ENCODE measurements around the gene PDHX. TPM values are rescaled to one million over a fixed set of nuclear protein-coding genes. Genes with fewer than 3 reads are reported as not detected.
"Not testable (repeated sequence)": the region's sequence is repeated elsewhere in the genome, so short reads cannot be mapped to it uniquely, and the experiment has no call there.

The PDHX gene
- total RNA-seq, 2 donors from 2014 or later, result 26.9 to 28.2 TPM

GRCh38 chr11:35006389-35007128 is 90.1 kb downstream of the PDHX start:
- intact Hi-C loops (cut with DNase I), result loop anchor here in 1 of 2 donors (10.0 kb wide), 1 partner anchor 198 kb away; no protein-coding TSS in a partner anchor

DNA sequence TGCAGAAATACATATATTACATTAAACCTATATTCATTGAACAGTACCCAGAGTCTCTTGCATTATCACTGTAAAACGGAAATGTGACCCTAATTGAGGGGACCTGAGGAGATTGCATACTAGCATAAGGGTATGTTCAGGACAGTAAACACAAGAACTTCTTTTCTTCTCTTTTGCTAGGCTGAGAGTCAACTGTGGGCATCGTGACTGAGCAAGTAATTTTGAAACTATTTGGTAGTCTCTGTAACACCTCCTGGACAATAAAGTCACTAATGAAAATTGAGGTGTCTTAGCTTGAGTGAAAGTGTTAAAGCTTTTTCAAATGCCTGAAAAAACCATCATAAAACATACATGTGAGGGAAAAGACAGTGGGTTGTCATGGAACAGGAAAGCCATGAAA is 90.9 kb downstream of the PDHX start:
- intact Hi-C loops (cut with DNase I), result loop anchor here in 1 of 2 donors (10.0 kb wide), 1 partner anchor 198 kb away; no protein-coding TSS in a partner anchor
- DNase-seq (ENCODE audit: low spot score), result no peak

More at GRCh38 chr11:35006389-35007128, 90.1 kb downstream of the PDHX start:
- DNase-seq (ENCODE audit: low spot score), result no peak

DNA sequence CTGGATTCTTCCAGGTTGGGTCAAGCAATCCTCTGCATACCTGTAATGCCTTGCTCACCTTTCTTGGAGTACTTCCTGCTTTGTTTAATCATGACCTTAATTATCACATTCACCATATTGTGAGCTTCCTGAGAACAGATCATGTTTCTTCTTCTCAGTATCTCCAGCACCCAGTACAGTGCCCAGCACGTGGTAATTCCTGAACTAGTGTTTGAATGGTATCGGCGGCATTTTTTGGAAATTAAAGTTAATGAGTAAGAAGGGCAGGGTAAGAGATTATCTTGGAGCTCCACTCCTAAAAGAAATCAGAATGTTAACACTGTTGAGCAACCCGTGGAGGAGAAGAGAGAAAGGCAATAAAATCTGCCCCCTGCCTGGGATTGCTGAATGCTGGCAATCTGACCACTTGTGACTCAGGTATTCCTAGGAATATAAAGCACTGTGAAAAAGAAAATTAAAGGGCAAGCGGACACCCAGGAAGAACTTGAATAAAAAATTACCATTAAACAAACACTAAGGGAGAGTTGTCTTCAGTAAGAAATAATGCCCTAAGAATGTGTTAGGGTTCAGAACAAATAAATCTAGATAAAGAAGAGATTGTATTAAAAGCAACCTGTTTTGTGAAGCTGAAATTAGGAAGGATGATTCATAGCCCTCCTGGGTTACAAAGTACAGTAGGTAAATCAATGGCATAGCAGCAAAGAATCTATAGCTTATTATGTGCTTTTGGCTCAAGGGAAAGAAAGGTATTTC is 92.9 kb downstream of the PDHX start:
- DNase-seq (ENCODE audit: low spot score), result no peak
- intact Hi-C loops (cut with DNase I), result loop anchor here in 1 of 2 donors (10.0 kb wide), 1 partner anchor 195 kb away; no protein-coding TSS in a partner anchor

DNA sequence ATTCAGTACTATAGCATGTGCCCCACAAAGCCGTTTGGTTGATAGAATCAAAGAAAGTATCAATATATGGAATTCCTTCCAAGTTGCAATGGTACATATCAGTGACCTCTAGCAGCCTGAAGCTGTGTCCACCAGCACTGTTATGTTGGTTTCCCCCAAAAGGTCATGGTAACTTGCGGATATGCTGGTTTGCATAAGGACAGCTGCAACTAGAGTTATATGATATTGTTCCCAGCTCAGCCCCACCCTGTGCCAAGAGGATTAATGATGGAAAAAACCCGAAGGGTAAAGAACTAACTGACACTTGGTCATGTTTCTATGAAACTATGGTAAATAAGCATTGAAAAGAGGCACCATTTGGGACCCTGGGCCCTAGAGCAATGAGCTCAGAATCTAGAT is 93.5 kb downstream of the PDHX start:
- intact Hi-C loops (cut with DNase I), result loop anchor here in 1 of 2 donors (10.0 kb wide), 1 partner anchor 195 kb away; no protein-coding TSS in a partner anchor

DNA sequence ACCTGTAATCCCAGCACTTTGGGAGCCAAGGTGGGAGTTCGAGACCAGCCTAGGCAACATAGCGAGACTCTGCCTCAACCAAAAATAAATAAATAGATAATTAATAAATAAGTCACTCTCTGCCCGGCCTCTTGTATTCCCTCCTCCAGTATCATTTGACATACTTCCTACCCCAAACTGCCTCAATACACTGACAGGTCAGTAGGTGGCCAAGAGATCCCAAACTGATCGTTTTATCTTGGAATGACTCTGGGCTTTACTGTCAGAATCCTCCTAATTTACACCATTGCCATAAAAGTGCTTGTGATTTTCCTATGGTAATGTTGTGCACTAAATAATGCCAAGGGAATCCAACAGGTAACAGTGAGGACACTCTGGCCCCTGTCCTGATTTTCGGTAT is 94.2 kb downstream of the PDHX start:
- DNase-seq (ENCODE audit: low spot score), result no peak
- intact Hi-C loops (cut with DNase I), result no loop called here

More for the DNA sequence above, 93.5 kb downstream of the PDHX start:
- no peak for DNase-seq (ENCODE audit: low spot score)

- intact Hi-C loops (cut with DNase I), result no loop called here
These were observed 95.0 kb downstream of the PDHX start for GRCh38 chr11:35011389-35011788.

GRCh38 chr11:35011944-35012343 is 95.5 kb downstream of the PDHX start:
- intact Hi-C loops (cut with DNase I), result no loop called here
- no peak for DNase-seq (ENCODE audit: low spot score)

More at GRCh38 chr11:35011389-35011788, 95.0 kb downstream of the PDHX start:
- DNase-seq (ENCODE audit: low spot score), result no peak

DNA sequence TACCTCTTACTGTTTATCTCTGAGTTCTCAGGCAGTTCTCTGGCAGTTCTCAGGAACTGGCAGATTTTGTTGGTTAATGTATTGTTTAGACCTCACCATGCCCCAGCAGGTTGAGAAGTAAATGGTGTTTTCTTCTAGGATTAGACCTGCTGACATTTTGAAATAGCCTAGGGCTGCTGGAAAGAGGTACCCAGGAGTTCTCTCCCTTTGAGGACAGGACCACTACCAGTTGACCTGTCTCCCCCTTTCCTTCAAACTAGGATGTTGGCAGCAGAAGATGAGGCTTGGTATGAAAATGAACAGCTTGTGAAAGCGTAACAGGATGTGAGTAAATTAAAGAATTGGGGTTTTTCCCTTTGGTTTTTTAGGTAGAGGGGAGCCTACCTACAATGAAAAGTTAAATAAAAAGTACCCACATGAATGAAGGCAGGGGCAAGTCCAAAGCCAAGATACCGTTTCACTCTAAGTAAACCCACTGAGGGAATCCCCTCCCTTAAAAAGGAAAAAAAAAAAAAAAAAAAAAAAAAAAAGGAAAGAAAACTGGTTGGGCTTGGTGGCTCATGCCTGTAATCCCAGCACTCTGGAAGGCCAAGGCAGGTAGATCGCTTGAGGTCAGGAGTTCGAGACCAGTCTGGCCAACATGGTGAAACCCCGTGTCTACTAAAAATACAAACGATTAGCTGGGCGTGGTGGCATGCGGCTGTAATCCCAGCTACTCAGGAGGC is 96.2 kb downstream of the PDHX start:
- no peak for DNase-seq (ENCODE audit: low spot score)
- intact Hi-C loops (cut with DNase I), result no loop called here

DNA sequence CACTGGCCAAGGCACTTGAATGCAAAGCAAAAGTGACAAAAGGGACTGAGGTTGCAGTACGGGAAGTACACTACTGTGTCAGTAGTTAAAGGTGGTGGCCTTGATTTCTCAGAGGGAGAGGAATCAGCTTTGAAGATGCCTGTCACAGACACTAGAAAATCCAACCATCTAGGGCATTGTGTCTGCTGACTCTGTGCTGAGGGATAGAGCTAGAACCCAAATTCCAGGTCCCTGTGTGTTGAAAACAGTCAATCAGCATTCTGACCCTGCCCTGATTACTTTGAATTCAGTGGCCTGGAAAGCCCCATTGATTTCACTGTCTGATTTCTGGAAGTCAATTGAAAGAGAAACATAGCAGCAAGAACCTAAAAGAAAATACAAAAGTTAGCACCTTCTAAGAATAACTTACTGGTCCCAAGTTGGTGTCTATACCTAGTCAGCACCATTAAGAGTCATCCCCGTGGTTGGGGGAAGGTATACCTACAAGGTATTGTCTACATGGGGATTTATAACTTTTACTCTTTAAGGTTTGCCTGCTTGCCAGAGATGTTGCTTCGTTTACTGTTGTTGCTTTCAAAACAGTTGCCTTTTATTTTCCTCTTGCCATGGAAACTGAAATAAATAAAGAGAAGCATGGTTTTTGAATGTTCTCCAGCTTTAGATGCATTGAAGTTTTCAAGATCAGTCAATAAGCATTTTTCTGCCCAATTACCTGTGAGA is 97.3 kb downstream of the PDHX start:
- DNase-seq (ENCODE audit: low spot score), result no peak
- intact Hi-C loops (cut with DNase I), result no loop called here

DNA sequence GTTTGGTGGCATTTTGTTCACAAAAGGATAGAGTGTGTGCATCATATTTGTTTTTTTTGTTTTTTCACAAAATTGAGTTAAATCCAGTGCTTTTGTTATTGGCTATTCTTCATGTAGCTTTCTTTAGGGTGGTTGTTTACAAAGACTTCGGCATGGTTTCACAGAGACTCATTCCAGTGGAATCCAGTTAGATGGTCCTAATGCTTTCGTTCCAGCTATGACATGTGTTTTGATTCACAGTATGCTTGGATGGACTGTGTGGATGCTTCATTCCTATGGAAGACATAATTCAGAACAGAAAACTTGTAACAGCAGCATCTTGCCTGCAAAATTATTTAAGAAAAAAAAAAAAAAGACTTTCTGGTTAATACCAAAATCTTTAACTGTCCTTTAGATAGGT is 97.9 kb downstream of the PDHX start:
- DNase-seq (ENCODE audit: low spot score), result no peak
- intact Hi-C loops (cut with DNase I), result no loop called here

- intact Hi-C loops (cut with DNase I), result no loop called here
These were observed 99.4 kb downstream of the PDHX start for GRCh38 chr11:35015621-35016387.

DNA sequence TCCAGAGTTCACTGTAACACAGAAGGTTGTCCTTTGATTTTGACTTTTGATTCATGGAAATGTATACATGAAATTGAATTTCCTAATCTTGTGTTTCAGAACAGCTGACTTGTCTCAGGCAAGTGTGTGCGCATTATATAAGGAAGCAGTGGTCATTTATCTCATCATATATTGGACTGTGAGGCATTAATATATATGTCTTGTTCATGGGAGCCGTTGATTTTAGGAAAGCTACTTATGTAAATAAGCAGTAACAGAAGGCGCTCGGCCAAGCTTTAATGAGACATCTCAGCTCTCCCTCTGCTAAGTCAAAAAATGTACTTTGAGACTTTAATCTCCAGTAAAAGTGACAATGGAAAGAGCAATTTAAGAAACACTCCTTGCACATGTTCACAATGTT is 100.5 kb downstream of the PDHX start:
- intact Hi-C loops (cut with DNase I), result no loop called here
- DNase-seq (ENCODE audit: low spot score), result no peak

More at GRCh38 chr11:35015621-35016387, 99.4 kb downstream of the PDHX start:
- DNase-seq (ENCODE audit: low spot score), result no peak

DNA sequence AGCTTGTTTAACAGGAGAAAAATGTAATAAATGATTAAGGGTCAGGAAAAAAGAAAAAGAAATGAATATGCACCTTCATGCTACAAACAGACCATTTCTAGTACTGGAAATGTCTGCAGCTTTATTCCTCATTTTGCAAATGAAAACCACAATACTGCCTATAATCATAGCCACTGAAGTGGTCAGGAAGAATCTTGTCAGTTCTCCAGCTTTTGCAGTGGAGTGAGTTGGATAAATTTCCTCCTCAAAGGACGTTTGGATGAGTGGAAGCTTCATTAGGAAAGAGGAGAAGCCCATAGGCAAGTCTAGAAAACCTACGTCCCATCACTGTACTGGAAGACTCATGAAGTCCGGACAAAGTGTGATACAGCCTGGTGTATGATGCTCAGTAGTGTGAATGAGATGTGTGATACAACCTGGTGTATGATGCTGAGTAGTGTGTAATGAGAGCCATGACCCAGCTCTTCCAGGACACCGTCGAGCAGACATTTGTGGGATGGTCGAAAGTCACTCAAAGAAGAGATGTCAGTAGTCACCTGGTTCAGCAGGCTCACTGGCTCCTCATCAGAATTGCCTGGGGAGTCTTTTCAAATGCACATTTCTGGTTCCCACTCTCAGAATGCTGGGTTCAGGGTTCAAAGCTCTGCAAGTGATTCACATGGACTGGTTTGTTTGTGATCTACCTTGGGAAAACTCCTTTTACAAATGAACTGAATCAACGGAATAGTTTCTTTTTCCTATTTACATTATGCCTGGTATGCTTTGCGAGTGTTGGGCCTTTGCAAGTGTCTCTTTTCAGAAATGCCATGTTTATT is 101.3 kb downstream of the PDHX start:
- DNase-seq (ENCODE audit: low spot score), result no peak
- intact Hi-C loops (cut with DNase I), result no loop called here

DNA sequence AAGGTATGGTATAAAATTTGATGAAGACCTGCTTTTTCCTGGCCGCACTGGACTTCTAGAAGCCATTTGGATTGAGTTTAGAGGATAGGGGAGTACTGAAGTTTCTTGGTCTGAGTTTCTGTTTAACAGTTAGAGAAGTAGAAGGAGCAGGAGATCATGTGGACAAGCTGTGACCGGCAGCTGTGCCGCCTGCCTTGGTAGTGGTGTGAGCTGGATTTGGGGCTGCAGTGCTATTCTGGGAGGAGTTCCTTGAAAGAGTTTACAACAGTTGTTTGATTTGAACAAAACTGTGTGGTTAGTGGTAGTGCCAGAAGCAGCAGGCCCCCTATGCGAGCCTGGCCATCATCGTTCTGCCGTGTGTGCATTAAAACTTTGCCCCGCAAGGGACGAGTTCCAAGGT is 105.2 kb downstream of the PDHX start:
- intact Hi-C loops (cut with DNase I), result no loop called here
- no peak for DNase-seq (ENCODE audit: low spot score)

- intact Hi-C loops (cut with DNase I), result not testable (repeated sequence)
These were observed 107.5 kb downstream of the PDHX start for GRCh38 chr11:35023940-35024339.

GRCh38 chr11:35028007-35028406 is 111.6 kb downstream of the PDHX start:
- DNase-seq (ENCODE audit: low spot score); intact Hi-C loops (cut with DNase I): not testable (repeated sequence)

More at GRCh38 chr11:35023940-35024339, 107.5 kb downstream of the PDHX start:
- DNase-seq (ENCODE audit: low spot score), result not testable (repeated sequence)

- intact Hi-C loops (cut with DNase I), result no loop called here
- DNase-seq (ENCODE audit: low spot score), result no peak
These were observed 113.7 kb downstream of the PDHX start for GRCh38 chr11:35029979-35030682.

Data from posterior vena cava (tissue), 2 donors.